GM18505 (cell line): ENCODE results near the gene TFAP2D.

Experiments
- ATAC-seq: cut with Tn5 transposase; IDR thresholded peaks from one replicate; pipeline ENCODE4 v1.9.1; 2021; ENCODE audit not compliant: unreplicated experiment
- POLR2A ChIP-seq: IDR thresholded peaks from 4 replicates; pipeline ENCODE4 v1.6.1; 2011; ENCODE audit warnings: borderline replicate concordance; ENCODE audit not compliant: insufficient read depth, insufficient read length; ENCODE audit errors: extremely low read depth

Gene TFAP2D

DNA sequence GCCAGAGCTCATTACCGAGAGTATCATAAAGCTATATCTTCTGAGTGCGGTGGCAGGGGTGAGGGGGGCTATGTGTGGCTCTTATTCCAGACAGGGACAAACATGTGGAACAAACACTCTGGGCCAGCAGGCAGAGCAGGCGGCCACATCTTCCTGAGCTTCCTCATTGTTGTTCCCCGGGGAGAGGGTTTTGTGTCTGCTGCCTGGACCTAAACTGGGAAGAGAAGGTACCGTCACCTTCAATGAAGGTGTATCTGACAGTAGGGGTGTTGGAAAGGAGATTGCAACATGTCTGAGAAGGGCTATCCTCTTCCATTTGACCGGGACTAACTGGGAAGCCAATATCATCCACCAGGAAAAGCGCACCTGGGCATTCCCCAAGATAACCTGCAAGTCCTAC lies 1.6 kb upstream of the TFAP2D start:
- ATAC-seq = no peak
- TF ChIP-seq POLR2A = no peak

DNA sequence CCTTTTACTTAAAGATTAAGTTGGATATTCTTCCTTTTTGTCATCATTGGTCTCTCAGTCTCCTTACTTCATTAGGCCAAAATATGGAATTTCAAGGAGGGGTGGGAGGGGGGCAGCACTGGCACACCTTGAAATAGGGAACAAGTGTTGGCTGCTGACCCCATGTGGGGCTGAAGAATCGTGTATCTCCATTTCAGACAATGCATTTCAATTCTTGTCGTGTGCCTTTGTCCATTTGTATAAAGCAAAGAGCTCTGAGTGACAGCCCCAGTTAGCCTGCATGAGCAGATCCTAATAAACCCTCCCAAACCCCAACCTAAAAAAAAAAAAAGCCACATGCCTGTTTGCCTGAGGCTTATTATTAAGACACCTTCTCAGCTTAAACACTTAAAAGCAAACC lies 1.0 kb upstream of the TFAP2D start:
- ATAC-seq = no peak
- TF ChIP-seq POLR2A = no peak

- TF ChIP-seq POLR2A = no peak
- no peak for ATAC-seq
Measured at GRCh38 chr6:50713977-50714486, 706 bp downstream of the TFAP2D start.

- ATAC-seq = no peak
- TF ChIP-seq POLR2A = no peak
Measured at GRCh38 chr6:50714487-50715379, 1.4 kb downstream of the TFAP2D start.

DNA sequence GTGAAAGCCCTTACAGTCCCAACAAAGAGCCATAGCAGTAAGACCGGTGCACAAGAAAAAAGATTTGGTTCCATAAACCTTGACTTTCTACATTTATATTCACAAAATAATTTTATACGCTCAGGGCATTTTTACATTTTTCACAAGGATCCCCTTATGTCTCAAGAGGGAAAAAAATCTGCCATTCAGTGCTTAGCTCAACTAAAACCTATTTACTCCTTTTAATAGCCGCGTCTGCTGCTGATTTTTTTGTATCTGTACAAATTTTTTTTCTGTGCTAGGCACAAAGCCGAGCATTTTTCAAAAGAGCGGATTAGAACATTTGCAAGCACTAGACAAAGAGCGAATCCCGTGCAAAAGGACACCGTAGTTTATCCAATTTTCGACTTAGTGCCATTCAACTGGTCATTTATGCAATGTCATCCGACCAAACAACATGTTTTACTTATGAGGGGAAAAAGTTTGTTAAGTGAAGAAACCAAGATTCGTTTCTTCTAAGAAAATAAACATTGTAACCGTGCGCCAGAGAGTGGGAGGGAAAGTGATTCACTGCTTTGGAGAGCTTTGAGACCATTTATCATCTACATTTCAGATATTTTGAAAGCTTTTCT lies 3.7 kb downstream of the TFAP2D start:
- no peak for TF ChIP-seq POLR2A
- no peak for ATAC-seq

GRCh38 chr6:50717734-50718457 lies 4.6 kb downstream of the TFAP2D start:
- ATAC-seq = no peak
- no peak for TF ChIP-seq POLR2A

GRCh38 chr6:50718566-50718965 lies 5.2 kb downstream of the TFAP2D start:
- no peak for ATAC-seq
- no peak for TF ChIP-seq POLR2A

DNA sequence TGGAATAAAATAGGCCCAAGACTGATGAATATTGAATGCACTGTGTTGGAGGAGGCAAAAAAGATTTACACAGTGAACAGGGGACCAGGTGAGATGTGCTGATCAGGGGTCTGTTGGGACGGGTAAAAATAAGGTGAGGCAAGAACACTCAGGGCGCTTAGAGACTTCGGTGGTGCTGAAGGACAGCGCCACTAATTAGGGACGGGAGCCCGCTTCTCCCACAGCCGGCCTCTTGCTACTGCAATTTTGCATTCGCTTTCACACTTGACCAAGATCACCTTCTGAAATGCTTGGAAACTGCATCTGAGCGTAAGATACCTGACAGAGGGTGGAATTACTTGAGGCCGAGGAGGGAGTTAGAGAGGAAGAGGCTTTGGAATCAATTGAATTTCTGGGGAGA lies 7.3 kb downstream of the TFAP2D start:
- no peak for TF ChIP-seq POLR2A
- ATAC-seq = no peak

- no peak for TF ChIP-seq POLR2A
- no peak for ATAC-seq
Measured at GRCh38 chr6:50721978-50722377, 8.7 kb downstream of the TFAP2D start.

DNA sequence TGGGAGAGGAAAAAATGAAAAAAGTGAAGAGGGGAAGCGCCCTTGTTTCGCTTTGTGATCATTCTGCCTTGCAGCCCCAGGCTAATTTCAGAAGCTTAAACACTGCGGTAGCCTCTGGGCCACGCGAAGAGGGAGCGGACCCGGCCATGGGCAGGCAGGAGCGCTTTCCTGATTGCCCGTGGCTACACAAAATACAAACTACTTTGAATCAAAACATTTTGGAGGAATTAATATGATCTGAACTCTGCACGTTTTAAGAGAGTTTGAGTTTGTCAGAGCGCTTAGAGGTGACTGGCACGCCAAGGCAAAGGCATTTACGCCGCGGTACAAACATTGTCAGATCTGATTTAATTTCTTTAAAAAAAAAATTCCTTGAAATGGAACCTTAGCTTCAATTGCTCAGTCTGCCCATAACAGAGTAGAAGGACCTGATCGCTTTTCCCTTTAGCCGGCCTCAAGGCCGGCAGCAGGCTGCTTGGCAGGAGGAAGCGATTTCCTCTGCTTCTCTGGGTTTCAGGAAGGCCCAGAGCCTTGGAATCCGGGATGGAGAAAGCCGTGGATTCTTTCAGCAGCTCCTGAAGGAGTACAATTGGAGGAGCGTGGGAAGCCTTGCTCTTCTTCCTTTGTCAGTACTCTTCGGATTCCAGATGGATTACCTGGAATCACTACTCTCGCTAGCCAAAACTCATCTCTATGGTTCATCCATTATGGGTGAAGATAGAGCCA lies 9.7 kb downstream of the TFAP2D start:
- no peak for TF ChIP-seq POLR2A
- no peak for ATAC-seq

DNA sequence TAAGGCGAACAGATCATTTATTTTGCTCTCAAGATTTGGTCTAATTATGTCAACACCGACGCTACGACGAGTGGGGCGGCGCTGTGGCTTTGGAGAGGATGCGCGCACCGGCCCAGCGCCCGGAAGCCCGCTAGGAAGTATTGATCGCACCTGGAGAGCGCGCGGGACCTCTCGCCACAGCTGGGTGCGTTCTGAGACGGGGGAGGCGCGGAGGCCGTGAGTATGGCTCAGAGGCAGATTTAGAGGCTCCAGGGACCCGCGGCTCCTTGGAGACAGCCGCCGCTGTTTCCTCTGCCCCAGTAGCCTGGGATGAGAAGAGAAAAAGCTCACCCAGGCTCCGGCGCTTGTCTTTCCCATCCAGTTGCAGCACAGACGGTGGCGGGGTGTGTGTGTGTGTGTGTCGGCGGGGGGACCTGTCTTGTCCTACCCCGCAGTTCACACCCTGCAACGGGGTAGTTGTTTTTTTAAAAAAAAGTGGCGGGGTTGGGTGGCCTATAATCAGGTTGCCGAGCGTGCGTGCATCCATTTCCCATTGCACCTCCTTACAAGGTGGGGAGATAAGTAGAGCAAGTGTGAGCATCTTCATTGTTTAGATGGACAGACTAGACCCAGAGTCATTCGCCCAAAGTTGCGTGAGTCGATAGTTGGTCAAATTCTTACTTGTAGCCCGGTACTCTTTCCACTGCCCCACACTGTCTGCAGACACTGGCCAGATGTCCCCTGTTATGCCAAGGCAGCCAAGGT lies 11.2 kb downstream of the TFAP2D start:
- TF ChIP-seq POLR2A = no peak
- no peak for ATAC-seq

DNA sequence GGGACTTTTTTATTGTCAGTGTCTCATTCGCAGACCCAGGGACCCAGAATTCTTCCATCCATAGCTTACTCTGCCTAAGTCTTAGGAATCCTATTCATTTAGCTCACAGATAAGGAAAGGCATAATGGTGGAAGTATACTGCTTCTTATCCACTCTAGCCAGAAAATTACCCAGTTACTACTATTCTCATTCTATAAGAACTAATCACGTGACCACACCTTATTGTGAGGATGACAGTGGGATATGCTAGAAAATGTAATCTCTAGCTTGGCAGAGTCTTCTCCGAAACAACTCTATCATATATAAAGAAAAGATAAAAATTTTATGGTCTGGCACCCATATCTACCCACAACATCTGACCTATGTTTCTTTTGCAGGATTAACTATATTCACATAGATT lies 21.2 kb downstream of the TFAP2D start:
- no peak for TF ChIP-seq POLR2A
- no peak for ATAC-seq
